HG03558 (cell line): Measurements from ENCODE around the gene MIF4GD.

Experiments used
- ATAC-seq: cut with Tn5 transposase; IDR thresholded peaks from one replicate; pipeline ENCODE4 v1.9.1; 2021; ENCODE audit warnings: moderate number of reproducible peaks; ENCODE audit not compliant: unreplicated experiment; ENCODE audit errors: extremely low read depth

The MIF4GD gene

GRCh38 chr17:75238684-75239191 lies 32.3 kb downstream of the MIF4GD start:
- ATAC-seq: no peak

GRCh38 chr17:75238020-75238580 lies 32.9 kb downstream of the MIF4GD start:
- no peak for ATAC-seq

GRCh38 chr17:75237100-75238014 lies 33.7 kb downstream of the MIF4GD start:
- no peak for ATAC-seq

- ATAC-seq: no peak
Observed at GRCh38 chr17:75232786-75233185, 38.2 kb downstream of the MIF4GD start.

GRCh38 chr17:75231741-75232464 lies 39.1 kb downstream of the MIF4GD start:
- no peak for ATAC-seq

GRCh38 chr17:75231071-75231470 lies 40.0 kb downstream of the MIF4GD start:
- no peak for ATAC-seq

GRCh38 chr17:75228847-75229246 lies 42.2 kb downstream of the MIF4GD start:
- ATAC-seq: no peak

- ATAC-seq: no peak
Observed at GRCh38 chr17:75228305-75228704, 42.7 kb downstream of the MIF4GD start.

- ATAC-seq: no peak
Observed at GRCh38 chr17:75227729-75228128, 43.3 kb downstream of the MIF4GD start.

GRCh38 chr17:75225016-75225415 lies 46.0 kb downstream of the MIF4GD start:
- ATAC-seq: no peak

GRCh38 chr17:75219815-75220214 lies 51.2 kb downstream of the MIF4GD start:
- ATAC-seq: no peak

- no peak for ATAC-seq
Observed at GRCh38 chr17:75218131-75218530, 52.9 kb downstream of the MIF4GD start.
